GM23338 (cell line): Measurements from ENCODE around the gene ARF1. TPM values are rescaled to one million over a fixed set of nuclear protein-coding genes. Genes with fewer than 3 reads are reported as not detected.

Source experiments
- ATAC-seq: fragments of 200-7000 bp; cut with Tn5 transposase; 3 replicates; pipeline ENCODE4 v1.9.1; 2020
- DNase-seq: peaks from one replicate; pipeline ENCODE4 v3.0.0-alpha.2; 2015; ENCODE audit warnings: low spot score
- H2AFZ ChIP-seq: fragments of 200-600 bp; sonication (generic); 2 replicates; pipeline ENCODE4 v1.8.0; 2016; ENCODE audit warnings: antibody characterized with exemption, mild to moderate bottlenecking, moderate library complexity
- H3F3A ChIP-seq: fragments of 200-600 bp; sonication (generic); replicated peaks from 2 replicates; pipeline ENCODE4 v1.8.0; 2017; ENCODE audit warnings: antibody characterized with exemption, mixed run types, low read depth
- H3K27ac ChIP-seq: fragments of 200-600 bp; sonication (generic); 2 replicates; pipeline ENCODE4 v1.6.1; 2016; ENCODE audit warnings: low read depth
- H3K27me3 ChIP-seq: fragments of 200-600 bp; sonication (generic); 2 replicates; pipeline ENCODE4 v1.8.0; 2016; ENCODE audit warnings: mild to moderate bottlenecking, mixed run types, moderate library complexity; ENCODE audit not compliant: insufficient read depth
- H3K36me3 ChIP-seq: fragments of 200-600 bp; sonication (generic); 2 replicates; pipeline ENCODE4 v1.8.0; 2016; ENCODE audit warnings: mild to moderate bottlenecking; ENCODE audit not compliant: insufficient read depth
- H3K4me1 ChIP-seq: fragments of 200-600 bp; sonication (generic); 2 replicates; pipeline ENCODE4 v1.8.0; 2016; ENCODE audit warnings: mild to moderate bottlenecking, moderate library complexity; ENCODE audit not compliant: insufficient read depth
- H3K4me2 ChIP-seq: fragments of 200-600 bp; sonication (generic); 2 replicates; pipeline ENCODE4 v1.7.1; 2017; ENCODE audit warnings: mixed run types
- H3K4me3 ChIP-seq: fragments of 200-600 bp; sonication (generic); 2 replicates; pipeline ENCODE4 v1.6.1; 2016; ENCODE audit warnings: mixed run types
- H3K79me2 ChIP-seq: fragments of 200-600 bp; sonication (generic); replicated peaks from 2 replicates; pipeline ENCODE4 v1.8.0; 2017; ENCODE audit warnings: mild to moderate bottlenecking; ENCODE audit not compliant: insufficient read depth
- H3K9me2 ChIP-seq: fragments of 200-600 bp; sonication (generic); 2 replicates; pipeline ENCODE4 v1.8.0; 2017; ENCODE audit not compliant: insufficient read depth
- H4K20me1 ChIP-seq: fragments of 200-600 bp; sonication (generic); replicated peaks from 2 replicates; pipeline ENCODE4 v1.8.0; 2017; ENCODE audit warnings: mild to moderate bottlenecking; ENCODE audit not compliant: insufficient read depth
- H3K27ac Mint-ChIP-seq: 2 replicates; pipeline ENCODE4 v1.8.0; 2020; ENCODE audit warnings: inconsistent platforms, mild to moderate bottlenecking, moderate library complexity, mixed read lengths
- H3K27me3 Mint-ChIP-seq: 3 replicates; pipeline ENCODE4 v1.8.0; 2022; ENCODE audit warnings: low read depth, mild to moderate bottlenecking, moderate library complexity, mixed read lengths, inconsistent platforms; ENCODE audit not compliant: insufficient read depth, poor library complexity
- H3K36me3 Mint-ChIP-seq: 3 replicates; pipeline ENCODE4 v1.8.0; 2021; ENCODE audit warnings: low read depth, mild to moderate bottlenecking, inconsistent platforms, moderate library complexity, mixed read lengths
- H3K4me1 Mint-ChIP-seq: 3 replicates; pipeline ENCODE4 v1.8.0; 2020; ENCODE audit warnings: mild to moderate bottlenecking, inconsistent platforms, mixed read lengths
- H3K4me3 Mint-ChIP-seq: 3 replicates; pipeline ENCODE4 v1.8.0; 2021; ENCODE audit warnings: moderate library complexity, mild to moderate bottlenecking, inconsistent platforms, mixed read lengths
- H3K9me3 Mint-ChIP-seq: 3 replicates; pipeline ENCODE4 v1.8.0; 2020; ENCODE audit warnings: moderate library complexity, mild to moderate bottlenecking, inconsistent platforms, mixed read lengths
- CTCF ChIP-seq, 2 experiments: fragments of 200-600 bp in 1 of 2; sonication (generic) in 1 of 2; conservative IDR thresholded peaks; 2 replicates each; pipeline versions ENCODE4 v1.5.1 to v1.6.1; 2016 to 2017; ENCODE audit warnings: antibody characterized with exemption in 2 of 2, low read depth in 2 of 2, mild to moderate bottlenecking in 2 of 2, moderate library complexity in 1 of 2
- NANOG ChIP-seq: IDR thresholded peaks from 2 replicates; pipeline ENCODE4 v1.6.1; 2016; ENCODE audit warnings: antibody characterized with exemption, borderline replicate concordance
- ZNF114 ChIP-seq: fragments of 250-450 bp; sonication (Bioruptor Pico); IDR thresholded peaks from 2 replicates; pipeline ENCODE4 v1.5.0; 2020; ENCODE audit warnings: mild to moderate bottlenecking, moderate library complexity
- ZNF331 ChIP-seq: fragments of 250-450 bp; sonication (Bioruptor Pico); IDR thresholded peaks from 2 replicates; pipeline ENCODE4 v1.5.0; 2020; ENCODE audit warnings: low read depth, mild to moderate bottlenecking, moderate library complexity
- ZNF462 ChIP-seq: fragments of 250-450 bp; sonication (Bioruptor Pico); IDR thresholded peaks from 2 replicates; pipeline ENCODE4 v1.5.0; 2020; ENCODE audit warnings: mild to moderate bottlenecking, moderate library complexity
- polyA plus RNA-seq: library from polyadenylated mRNA; unstranded; fragments of >200 nt; fragmentation: Nextera tagmentation; extraction: Ambion mirVana; gene quantifications from 2 replicates; pipeline ENCODE4 v1.2.1, GENCODE V29; 2016
- total RNA-seq: library from RNA; depleted of rRNA; stranded (reverse); fragments of >200 nt; shearing (Covaris generic); gene quantifications from 2 replicates; pipeline ENCODE4 v1.2.3, GENCODE V29; 2014

The ARF1 gene
- total and polyA plus RNA-seq, 2 experiments from 2014 or later = 210 to 306 TPM

- ATAC-seq = no peak
- Mint-ChIP-seq H3K27ac (no peak overlapping the region), H3K4me1 (no peaks in the 10 kb centered on the region; the same call in 2 of the 3 replicates), H3K9me3 (peaks cover 23% of the 10 kb centered on the region), H3K27me3 (peaks cover 12% of the 10 kb centered on the region), H3K36me3 (no peaks in the 10 kb centered on the region), H3K4me3 (no peak overlapping the region)
- H3K4me2 ChIP-seq = no peak overlapping the region
- no peaks in the 10 kb centered on the region for H3K4me1 ChIP-seq
- no peak for TF ChIP-seq NANOG
- DNase-seq = no peak
- no peaks in the 10 kb centered on the region; the same call in 1 of the 2 replicates for H3K9me2 ChIP-seq
- no peak overlapping the region for H2AFZ ChIP-seq
- H3F3A ChIP-seq = no peaks in the 10 kb centered on the region
- H3K36me3 ChIP-seq = no peaks in the 10 kb centered on the region
- no peak overlapping the region for H3K27ac ChIP-seq
- H3K79me2 ChIP-seq = no peaks in the 10 kb centered on the region
- H4K20me1 ChIP-seq = no peaks in the 10 kb centered on the region
- no peak overlapping the region for H3K4me3 ChIP-seq
- H3K27me3 ChIP-seq = peaks cover 39% of the 10 kb centered on the region; the same call in 1 of the 2 replicates
These were observed 41.0 kb downstream of the ARF1 start for GRCh38 chr1:228123505-228123904.

GRCh38 chr1:228125185-228125584 lies 42.7 kb downstream of the ARF1 start:
- Histone ChIP-seq H3K36me3 (no peaks in the 10 kb centered on the region), H3K4me1 (no peaks in the 10 kb centered on the region), H3K9me2 (no peaks in the 10 kb centered on the region; the same call in 1 of the 2 replicates), H3K27me3 (peaks cover 49% of the 10 kb centered on the region), H4K20me1 (no peaks in the 10 kb centered on the region), H3K27ac (no peak overlapping the region), H2AFZ (no peak overlapping the region), H3K4me3 (no peak overlapping the region), H3K79me2 (no peaks in the 10 kb centered on the region), H3K4me2 (no peak overlapping the region), H3F3A (no peaks in the 10 kb centered on the region)
- peaks cover 16% of the 10 kb centered on the region for H3K27me3 Mint-ChIP-seq
- no peaks in the 10 kb centered on the region for H3K36me3 Mint-ChIP-seq
- no peak for DNase-seq
- H3K4me3 Mint-ChIP-seq = no peak overlapping the region
- ATAC-seq = no peak
- peaks cover 6% of the 10 kb centered on the region; the same call in 2 of the 3 replicates for H3K9me3 Mint-ChIP-seq
- H3K4me1 Mint-ChIP-seq = no peaks in the 10 kb centered on the region; the same call in 2 of the 3 replicates
- no peak for TF ChIP-seq ZNF462 (CRISPR knock-in tag)
- no peak for TF ChIP-seq ZNF114 (CRISPR knock-in tag)
- TF ChIP-seq ZNF331 (CRISPR knock-in tag) = no peak
- no peak for TF ChIP-seq CTCF (conservative IDR thresholded peaks at IDR 0.05; ENCODE audit: low read depth in 2 of 2)
- TF ChIP-seq NANOG = no peak
- no peak overlapping the region for H3K27ac Mint-ChIP-seq
